Loucy (cell line): Measurements from ENCODE around the gene CDT1.

Experiments
- H2AFZ ChIP-seq: fragments of 200-600 bp; sonication (generic); 2 replicates; pipeline ENCODE4 v1.6.0; 2016; ENCODE audit warnings: antibody characterized with exemption, mild to moderate bottlenecking, low read length, moderate library complexity
- H3F3A ChIP-seq: fragments of 200-600 bp; 2 replicates; pipeline ENCODE4 v1.6.0; 2016; ENCODE audit warnings: antibody characterized with exemption, low read depth, mild to moderate bottlenecking
- H3K27me3 ChIP-seq: fragments of 200-600 bp; sonication (generic); 2 replicates; pipeline ENCODE4 v1.6.1; 2014; ENCODE audit warnings: low read length, mild to moderate bottlenecking; ENCODE audit not compliant: insufficient read depth, poor library complexity, severe bottlenecking
- H3K36me3 ChIP-seq: fragments of 200-600 bp; sonication (generic); 2 replicates; pipeline ENCODE4 v1.6.1; 2016; ENCODE audit warnings: low read length; ENCODE audit not compliant: insufficient read depth
- H3K4me1 ChIP-seq: fragments of 200-600 bp; sonication (generic); 2 replicates; pipeline ENCODE4 v1.5.1; 2014; ENCODE audit warnings: low read length, mild to moderate bottlenecking; ENCODE audit not compliant: insufficient read depth, poor library complexity, severe bottlenecking
- H3K4me2 ChIP-seq: fragments of 200-600 bp; sonication (generic); 2 replicates; pipeline ENCODE4 v1.6.0; 2014; ENCODE audit warnings: antibody characterized with exemption, low read length, low read depth, mild to moderate bottlenecking; ENCODE audit not compliant: poor library complexity, severe bottlenecking
- H3K4me3 ChIP-seq: fragments of 200-600 bp; sonication (generic); 2 replicates; pipeline ENCODE4 v1.5.1; 2014; ENCODE audit warnings: low read length, mild to moderate bottlenecking, mixed read lengths; ENCODE audit not compliant: poor library complexity, severe bottlenecking
- H3K79me2 ChIP-seq: fragments of 200-600 bp; sonication (generic); 2 replicates; pipeline ENCODE4 v1.6.1; 2014; ENCODE audit warnings: low read length; ENCODE audit not compliant: insufficient read depth
- H3K9ac ChIP-seq: fragments of 200-600 bp; sonication (generic); 2 replicates; pipeline ENCODE4 v1.6.0; 2014; ENCODE audit warnings: mild to moderate bottlenecking, low read depth, low read length, moderate library complexity; ENCODE audit not compliant: poor library complexity, severe bottlenecking
- H3K9me2 ChIP-seq: fragments of 200-600 bp; sonication (generic); replicated peaks from 2 replicates; pipeline ENCODE4 v1.6.1; 2016; ENCODE audit warnings: low read depth, low read length, mixed read lengths
- H3K9me3 ChIP-seq: fragments of 200-600 bp; sonication (generic); 2 replicates; pipeline ENCODE4 v1.6.1; 2014; ENCODE audit warnings: mild to moderate bottlenecking, antibody characterized with exemption, low read length, low read depth; ENCODE audit not compliant: insufficient read depth
- H4K20me1 ChIP-seq: fragments of 200-600 bp; sonication (generic); 2 replicates; pipeline ENCODE4 v1.6.0; 2014; ENCODE audit warnings: antibody characterized with exemption, low read length, mild to moderate bottlenecking; ENCODE audit not compliant: insufficient read depth, poor library complexity, severe bottlenecking
- CTCF ChIP-seq: fragments of 200-600 bp; sonication (generic); conservative IDR thresholded peaks from 2 replicates; pipeline ENCODE4 v1.5.1; 2014; ENCODE audit warnings: mild to moderate bottlenecking, antibody characterized with exemption, low read length
- EZH2phosphoT487 ChIP-seq: fragments of 200-600 bp; IDR thresholded peaks from 2 replicates; pipeline ENCODE4 v1.6.1; 2018; ENCODE audit warnings: antibody characterized with exemption, mild to moderate bottlenecking, moderate library complexity, borderline replicate concordance

Gene CDT1

GRCh38 chr16:88792668-88793250, 10.8 kb upstream of the CDT1 start:
- Histone ChIP-seq H3F3A (0 out of 2 replicates have a peak, but pooled peaks cover 3% of the 10 kb centered on the region), H3K27me3 (no peaks in the 10 kb centered on the region), H4K20me1 (no peaks in the 10 kb centered on the region), H3K9me3 (no peaks in the 10 kb centered on the region), H3K9me2 (no peaks in the 10 kb centered on the region), H3K36me3 (no peaks in the 10 kb centered on the region), H3K4me3 (peak overlapping the region; percentile 48), H3K9ac (peak overlapping the region; percentile 71), H3K4me1 (peaks cover 49% of the 10 kb centered on the region), H3K4me2 (peak overlapping the region; percentile 74), H3K79me2 (peaks cover 30% of the 10 kb centered on the region; the same call in 1 of the 2 replicates), H2AFZ (no peak overlapping the region)
- no peak for TF ChIP-seq EZH2phosphoT487
- no peak for TF ChIP-seq CTCF

GRCh38 chr16:88793251-88793954, 10.2 kb upstream of the CDT1 start:
- Histone ChIP-seq H3K79me2 (peaks cover 36% of the 10 kb centered on the region; the same call in 1 of the 2 replicates), H3K36me3 (no peaks in the 10 kb centered on the region), H3K9ac (peak overlapping the region; percentile 71), H3F3A (0 out of 2 replicates have a peak, but pooled peaks cover 3% of the 10 kb centered on the region), H3K9me2 (no peaks in the 10 kb centered on the region), H4K20me1 (no peaks in the 10 kb centered on the region), H3K4me2 (peak overlapping the region; percentile 74), H3K9me3 (no peaks in the 10 kb centered on the region), H3K27me3 (no peaks in the 10 kb centered on the region), H2AFZ (no peak overlapping the region), H3K4me3 (peak overlapping the region; percentile 60), H3K4me1 (peaks cover 52% of the 10 kb centered on the region)
- TF ChIP-seq EZH2phosphoT487 = no peak
- no peak for TF ChIP-seq CTCF

DNA sequence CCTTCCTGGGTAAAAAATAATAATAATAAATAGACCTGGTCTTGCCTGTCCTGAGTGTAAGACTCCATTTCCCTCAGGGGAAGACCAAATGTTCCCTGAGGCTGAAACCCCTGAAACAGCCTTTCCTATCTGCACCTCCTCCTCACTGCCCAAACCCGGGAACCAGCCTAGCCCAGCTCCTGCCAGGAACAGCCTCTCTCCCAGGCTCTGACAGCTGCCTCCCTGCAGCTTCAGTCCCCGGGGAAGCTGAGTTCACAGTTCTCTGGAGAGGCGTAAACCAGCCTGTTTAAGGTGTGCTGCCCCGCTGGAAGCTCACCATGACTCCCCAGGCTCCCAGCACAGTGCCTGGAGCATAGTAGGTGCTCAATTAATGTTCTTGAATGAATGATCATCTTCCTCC, 7.3 kb upstream of the CDT1 start:
- TF ChIP-seq EZH2phosphoT487 = no peak
- no peak for TF ChIP-seq CTCF
- Histone ChIP-seq H2AFZ (no peak overlapping the region), H3K27me3 (no peaks in the 10 kb centered on the region), H3K9me3 (no peaks in the 10 kb centered on the region), H3F3A (peaks cover 4% of the 10 kb centered on the region), H3K79me2 (peaks cover 54% of the 10 kb centered on the region), H3K4me3 (no peak overlapping the region), H4K20me1 (no peaks in the 10 kb centered on the region), H3K4me2 (no peak overlapping the region), H3K9me2 (no peaks in the 10 kb centered on the region), H3K9ac (peak overlapping the region; percentile 32), H3K36me3 (no peaks in the 10 kb centered on the region), H3K4me1 (peaks cover 71% of the 10 kb centered on the region)
